Activated CD8-positive, alpha-beta memory T cell treated with anti-CD3 and anti-CD28 coated beads for 48 hours (primary cell): Measurements from ENCODE around the gene PIEZO1.

Experiments
- DNase-seq, 3 experiments: peaks; one replicate each; pipeline ENCODE4 v3.0.0-alpha.2; 2020; ENCODE audit warnings: low read depth in 2 of 3, low spot score in 2 of 3

PIEZO1 gene

GRCh38 chr16:88754912-88755744 is 29.9 kb downstream of the PIEZO1 start:
- DNase-seq = no peak

- DNase-seq = no peak
Measured at GRCh38 chr16:88754109-88754911, 30.7 kb downstream of the PIEZO1 start.

- no peak for DNase-seq
Measured at GRCh38 chr16:88753602-88754001, 31.4 kb downstream of the PIEZO1 start.

GRCh38 chr16:88753191-88753590 is 31.8 kb downstream of the PIEZO1 start:
- DNase-seq = no peak

DNA sequence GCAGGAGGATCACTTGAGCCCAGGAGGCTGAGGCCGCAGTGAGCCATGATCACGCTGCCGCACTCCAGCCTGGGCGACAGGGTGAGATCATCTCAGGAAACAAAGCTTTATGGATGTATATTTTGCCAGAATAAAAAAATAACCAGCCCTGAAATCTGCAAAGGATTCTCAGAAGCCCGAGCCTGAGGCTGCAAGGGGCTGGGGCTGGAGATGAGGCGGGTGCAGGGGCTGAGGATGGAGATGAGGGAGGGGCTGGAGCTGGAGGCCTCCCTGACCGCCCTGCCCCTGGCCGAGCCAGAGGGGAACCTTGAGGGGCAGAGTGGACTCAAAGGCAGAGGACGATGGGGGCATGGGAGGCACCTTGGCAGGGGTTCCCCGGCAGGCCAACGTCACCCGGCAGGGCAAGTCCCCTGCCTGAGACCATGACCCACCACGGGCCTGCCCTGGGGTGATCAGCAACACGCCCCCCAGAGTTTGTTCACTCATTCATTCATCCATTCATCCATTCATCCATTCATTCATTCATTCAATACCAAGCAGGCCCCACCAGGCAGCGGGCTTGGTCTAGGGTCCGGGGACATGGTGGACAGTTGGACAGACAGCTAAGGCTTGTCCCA is 32.5 kb downstream of the PIEZO1 start:
- DNase-seq = no peak

- DNase-seq = no peak
Measured at GRCh38 chr16:88750854-88751253, 34.2 kb downstream of the PIEZO1 start.

DNA sequence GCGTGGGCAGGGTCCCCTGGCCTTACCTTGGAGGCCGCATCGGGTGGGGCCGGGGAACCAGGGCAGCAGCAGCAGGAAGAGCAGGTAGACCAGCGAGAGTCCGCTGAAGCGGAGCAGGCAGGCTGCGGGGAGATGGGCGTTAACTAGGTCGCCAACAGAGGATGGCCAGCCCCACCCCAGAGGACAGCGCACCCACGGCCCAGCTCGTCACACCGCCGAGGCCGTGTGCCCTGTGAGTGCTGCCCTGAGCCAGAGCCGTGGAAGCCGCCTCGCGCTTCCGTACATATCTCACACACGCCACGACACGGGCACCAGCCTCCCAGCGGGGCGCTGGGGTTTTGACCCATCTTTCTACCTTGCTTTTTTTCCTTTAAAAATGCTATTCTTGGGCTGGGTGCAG is 35.7 kb downstream of the PIEZO1 start:
- DNase-seq = no peak

GRCh38 chr16:88748364-88748763 is 36.7 kb downstream of the PIEZO1 start:
- no peak for DNase-seq

DNA sequence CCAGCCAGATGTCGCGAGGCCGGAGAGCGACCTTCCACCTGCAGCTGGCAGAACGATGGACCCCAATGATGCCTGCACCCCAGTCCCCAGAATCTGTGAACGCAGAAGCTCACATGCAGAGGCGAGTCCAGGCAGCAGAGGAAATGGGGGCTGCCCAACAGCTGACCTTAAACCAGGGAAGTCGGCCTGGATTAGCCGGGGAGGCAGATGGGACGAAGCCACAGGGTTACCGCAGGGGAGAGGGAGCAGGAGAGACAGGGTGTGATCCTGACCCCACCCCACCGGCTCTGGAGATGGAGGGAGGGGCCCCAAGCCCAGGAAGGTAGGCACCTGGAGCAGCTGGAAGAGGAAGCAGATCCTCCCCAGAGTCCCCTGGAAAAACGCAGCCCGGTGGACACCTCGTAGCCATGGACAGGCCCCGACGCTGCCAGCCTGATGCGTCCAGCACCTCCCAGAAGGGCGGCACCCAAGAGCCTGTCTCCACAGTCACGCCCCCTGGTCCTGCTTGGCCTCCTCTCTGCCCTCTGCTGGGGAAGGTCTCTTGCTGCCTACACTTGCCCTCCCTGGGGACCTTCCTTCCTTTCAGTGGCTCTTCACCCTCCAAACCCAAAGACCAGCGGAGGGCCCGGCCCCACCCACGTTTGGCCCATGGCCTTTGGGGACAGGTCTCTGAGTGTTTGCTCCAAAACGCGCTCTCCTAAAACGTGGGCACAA is 37.3 kb downstream of the PIEZO1 start:
- DNase-seq = no peak

GRCh38 chr16:88746506-88746905 is 38.5 kb downstream of the PIEZO1 start:
- no peak for DNase-seq

DNA sequence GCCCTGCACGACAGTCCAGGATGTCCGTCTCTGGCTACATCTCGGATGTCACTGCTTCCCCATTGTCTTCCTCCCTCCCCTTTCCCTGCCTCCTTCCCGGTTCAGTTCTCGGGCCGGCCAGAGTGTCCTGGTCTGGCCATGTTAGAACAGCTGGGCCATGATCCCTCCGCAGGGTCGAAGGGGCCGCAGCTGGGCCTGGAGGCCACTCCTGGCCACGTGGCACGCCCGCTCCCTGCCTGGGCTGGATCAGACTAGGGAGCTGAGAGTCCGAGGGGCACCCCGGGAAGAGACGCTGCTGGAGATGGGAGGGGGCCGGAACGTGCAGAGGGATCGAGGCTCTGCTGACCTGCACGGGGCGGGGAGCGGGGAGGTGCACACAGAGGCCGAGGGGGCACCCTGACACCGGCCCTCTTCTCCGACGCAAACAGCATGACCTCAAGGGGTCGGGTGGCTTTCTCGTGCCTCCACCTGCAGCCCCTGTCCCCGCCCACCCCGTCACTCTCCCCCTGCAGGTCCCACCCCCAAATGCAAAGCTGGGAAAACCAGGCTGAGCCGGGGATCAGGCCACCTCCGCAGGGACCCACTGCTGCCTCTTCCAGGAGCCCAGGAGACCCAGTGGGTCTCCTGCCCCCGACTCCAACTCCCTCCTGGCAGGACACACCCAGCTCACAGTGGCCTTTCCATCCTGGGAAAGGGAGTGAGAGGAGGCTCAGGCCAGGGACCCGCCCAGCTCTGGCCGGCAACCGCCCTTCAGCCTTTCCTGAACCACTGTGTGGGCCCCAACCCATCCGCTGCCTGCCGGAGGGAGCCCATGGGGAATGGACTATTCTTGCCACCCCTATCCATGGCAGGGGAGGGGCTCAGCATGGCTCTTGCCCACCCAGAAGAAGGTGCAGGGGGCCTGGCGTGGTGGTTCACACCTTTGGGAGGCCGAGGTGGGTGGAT is 40.2 kb downstream of the PIEZO1 start:
- DNase-seq = no peak

GRCh38 chr16:88743693-88744576 is 41.1 kb downstream of the PIEZO1 start:
- DNase-seq = peak; percentile 30 to 69 (median 63)

GRCh38 chr16:88742896-88743605 is 42.0 kb downstream of the PIEZO1 start:
- DNase-seq = no peak

- DNase-seq = no peak
Measured at GRCh38 chr16:88741368-88741767, 43.7 kb downstream of the PIEZO1 start.

DNA sequence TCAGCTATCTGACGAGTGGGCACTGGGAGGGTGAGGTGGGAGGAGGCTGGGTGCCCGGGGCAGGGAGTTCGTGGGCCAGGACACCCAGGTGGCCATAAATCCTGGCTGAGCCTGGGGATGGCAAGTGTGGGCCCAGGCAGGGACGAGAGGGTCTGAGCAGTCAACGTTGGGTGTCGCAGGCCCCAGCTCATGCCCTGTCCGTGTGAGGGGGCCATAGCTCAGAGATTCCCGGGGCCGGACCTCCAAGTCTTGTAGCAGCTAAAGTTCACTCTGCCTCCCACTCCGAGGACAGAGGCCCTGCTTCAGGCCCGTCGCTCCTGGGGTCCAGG is 44.3 kb downstream of the PIEZO1 start:
- DNase-seq = no peak

DNA sequence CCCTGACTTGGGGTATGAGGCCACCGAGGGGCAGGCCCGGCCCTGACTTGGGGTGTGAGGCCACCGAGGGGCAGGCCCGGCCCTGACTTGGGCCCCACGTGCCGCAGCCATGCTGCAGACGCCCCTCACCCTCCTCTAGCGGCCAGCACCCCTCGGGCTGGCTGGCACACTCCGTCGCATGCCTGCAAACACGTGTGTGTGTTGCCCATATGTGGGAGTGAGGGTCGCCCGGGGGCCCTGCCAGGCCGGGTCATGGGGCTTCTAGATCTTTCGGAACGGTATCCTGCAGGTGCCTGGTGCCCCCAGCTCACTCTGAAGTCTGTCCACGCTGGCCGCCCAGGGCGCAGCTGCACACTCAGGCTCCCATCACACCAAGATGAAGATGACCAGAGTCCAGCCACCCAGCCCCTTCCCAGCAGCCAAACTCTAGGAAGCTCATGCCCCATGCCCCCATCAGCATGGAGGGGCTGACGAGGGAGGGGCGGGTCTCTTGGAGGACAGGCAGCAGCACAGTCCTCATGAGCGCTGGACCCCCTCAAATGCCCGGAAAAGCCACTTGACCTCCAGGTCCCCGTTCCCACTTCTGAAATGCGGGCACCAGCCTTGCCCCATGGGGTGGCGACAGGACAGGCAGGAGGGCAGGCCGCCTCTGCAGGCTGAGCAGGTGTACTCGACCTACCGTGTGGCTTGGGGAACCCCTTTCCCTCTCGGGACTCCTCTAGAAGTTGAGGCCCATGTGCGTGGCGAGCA is 44.9 kb downstream of the PIEZO1 start:
- no peak for DNase-seq

DNA sequence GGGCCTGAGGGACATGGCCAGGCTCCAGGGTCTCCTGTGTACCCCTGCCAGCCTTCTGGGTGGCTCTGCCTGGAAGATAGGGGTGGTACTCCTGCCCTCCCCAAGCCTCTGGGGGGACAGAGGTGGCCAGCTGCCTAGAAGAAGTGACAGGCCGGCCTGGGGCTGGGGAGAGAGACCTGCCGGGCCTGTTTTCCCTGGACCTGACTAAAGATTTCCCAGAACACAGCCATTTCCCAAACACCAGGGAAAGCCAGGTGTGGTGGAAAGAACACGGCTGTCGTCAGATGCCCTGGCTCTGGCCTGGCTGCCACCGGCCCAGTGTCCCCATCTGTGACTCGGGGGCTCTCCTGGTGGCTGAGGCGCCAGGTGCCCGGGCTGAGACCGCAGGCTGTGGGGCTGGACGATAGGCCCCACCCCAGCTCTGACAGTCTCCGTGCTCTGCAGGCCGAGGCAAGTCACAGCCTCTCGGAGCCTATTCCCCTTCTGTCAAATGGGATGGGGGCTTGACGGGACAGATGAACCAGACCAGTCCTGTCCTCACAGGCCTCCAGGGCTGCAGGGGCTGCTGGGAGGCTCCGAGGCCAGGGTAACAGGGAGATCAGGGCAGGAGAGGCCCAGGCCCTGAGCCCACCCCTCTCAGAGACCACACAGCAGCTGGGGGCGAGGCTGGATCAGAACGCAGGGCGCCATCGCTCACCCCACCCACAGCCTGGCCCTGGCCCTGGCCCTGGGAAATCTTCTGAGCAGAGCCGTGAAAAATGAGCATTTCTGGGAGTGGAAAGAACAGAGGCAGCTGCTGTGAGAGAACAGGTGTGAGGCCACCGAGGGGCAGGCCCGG is 45.7 kb downstream of the PIEZO1 start:
- no peak for DNase-seq
